GM12872 (cell line): ENCODE measurements around the gene EEFSEC.

ENCODE experiments used
- CTCF ChIP-seq: IDR thresholded peaks from 3 replicates; pipeline ENCODE4 v1.5.1; 2011; ENCODE audit warnings: low read depth, mild to moderate bottlenecking, low read length, moderate library complexity; ENCODE audit not compliant: insufficient read depth

The EEFSEC gene

GRCh38 chr3:128254066-128254590 is 100.8 kb downstream of the EEFSEC start:
- no peak for TF ChIP-seq CTCF

GRCh38 chr3:128254967-128255366 is 101.7 kb downstream of the EEFSEC start:
- TF ChIP-seq CTCF, result no peak

- no peak for TF ChIP-seq CTCF
Measured at GRCh38 chr3:128256131-128256530, 102.8 kb downstream of the EEFSEC start.

- TF ChIP-seq CTCF, result no peak
Measured at GRCh38 chr3:128257632-128258031, 104.4 kb downstream of the EEFSEC start.

GRCh38 chr3:128260275-128260674 is 107.0 kb downstream of the EEFSEC start:
- no peak for TF ChIP-seq CTCF

- no peak for TF ChIP-seq CTCF
Measured at GRCh38 chr3:128262457-128262856, 109.2 kb downstream of the EEFSEC start.

GRCh38 chr3:128263118-128263517 is 109.8 kb downstream of the EEFSEC start:
- no peak for TF ChIP-seq CTCF
